ENCODE results near the gene ZBTB7B. TPM values are rescaled to one million over a fixed set of nuclear protein-coding genes. Genes with fewer than 3 reads are reported as not detected.

The ZBTB7B gene
- total and polyA plus RNA-seq, 9 of the 15 experiments (the other 6 are each of a cell fraction or from before 2014, with no cell fraction given): 0.04 to 46.5 (median 15.2) TPM

DNA sequence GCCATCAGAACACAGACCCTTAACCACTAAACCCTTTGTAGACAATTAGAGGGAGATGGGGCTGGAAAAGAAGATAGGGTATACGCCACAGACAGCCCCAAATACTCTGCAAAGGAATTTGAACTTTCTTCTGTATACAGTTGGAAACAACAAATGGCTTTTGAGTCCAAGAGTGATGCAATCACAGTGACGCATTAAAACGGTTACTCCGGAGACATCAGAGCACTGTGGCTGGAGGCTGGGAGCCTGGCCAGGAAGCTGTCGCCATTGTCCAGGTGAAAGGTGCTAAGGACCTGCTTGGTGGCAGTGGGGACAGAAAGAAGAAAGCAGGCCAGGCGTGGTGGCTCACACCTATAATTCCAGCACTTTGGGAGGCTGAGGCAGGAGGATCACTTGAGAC is 15.3 kb upstream of the ZBTB7B start (continued):
- TF ChIP-seq, protein P1, sequence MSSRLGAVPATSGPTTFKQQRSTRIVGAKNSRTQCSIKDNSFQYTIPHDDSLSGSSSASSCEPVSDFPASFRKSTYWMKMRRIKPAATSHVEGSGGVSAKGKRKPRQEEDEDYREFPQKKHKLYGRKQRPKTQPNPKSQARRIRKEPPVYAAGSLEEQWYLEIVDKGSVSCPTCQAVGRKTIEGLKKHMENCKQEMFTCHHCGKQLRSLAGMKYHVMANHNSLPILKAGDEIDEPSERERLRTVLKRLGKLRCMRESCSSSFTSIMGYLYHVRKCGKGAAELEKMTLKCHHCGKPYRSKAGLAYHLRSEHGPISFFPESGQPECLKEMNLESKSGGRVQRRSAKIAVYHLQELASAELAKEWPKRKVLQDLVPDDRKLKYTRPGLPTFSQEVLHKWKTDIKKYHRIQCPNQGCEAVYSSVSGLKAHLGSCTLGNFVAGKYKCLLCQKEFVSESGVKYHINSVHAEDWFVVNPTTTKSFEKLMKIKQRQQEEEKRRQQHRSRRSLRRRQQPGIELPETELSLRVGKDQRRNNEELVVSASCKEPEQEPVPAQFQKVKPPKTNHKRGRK (tag; IDR thresholded peaks at IDR 0.05): no peak
- TF ChIP-seq KLF6 (CRISPR knock-in tag; IDR thresholded peaks at IDR 0.05; ENCODE audit: borderline replicate concordance): no peak

DNA sequence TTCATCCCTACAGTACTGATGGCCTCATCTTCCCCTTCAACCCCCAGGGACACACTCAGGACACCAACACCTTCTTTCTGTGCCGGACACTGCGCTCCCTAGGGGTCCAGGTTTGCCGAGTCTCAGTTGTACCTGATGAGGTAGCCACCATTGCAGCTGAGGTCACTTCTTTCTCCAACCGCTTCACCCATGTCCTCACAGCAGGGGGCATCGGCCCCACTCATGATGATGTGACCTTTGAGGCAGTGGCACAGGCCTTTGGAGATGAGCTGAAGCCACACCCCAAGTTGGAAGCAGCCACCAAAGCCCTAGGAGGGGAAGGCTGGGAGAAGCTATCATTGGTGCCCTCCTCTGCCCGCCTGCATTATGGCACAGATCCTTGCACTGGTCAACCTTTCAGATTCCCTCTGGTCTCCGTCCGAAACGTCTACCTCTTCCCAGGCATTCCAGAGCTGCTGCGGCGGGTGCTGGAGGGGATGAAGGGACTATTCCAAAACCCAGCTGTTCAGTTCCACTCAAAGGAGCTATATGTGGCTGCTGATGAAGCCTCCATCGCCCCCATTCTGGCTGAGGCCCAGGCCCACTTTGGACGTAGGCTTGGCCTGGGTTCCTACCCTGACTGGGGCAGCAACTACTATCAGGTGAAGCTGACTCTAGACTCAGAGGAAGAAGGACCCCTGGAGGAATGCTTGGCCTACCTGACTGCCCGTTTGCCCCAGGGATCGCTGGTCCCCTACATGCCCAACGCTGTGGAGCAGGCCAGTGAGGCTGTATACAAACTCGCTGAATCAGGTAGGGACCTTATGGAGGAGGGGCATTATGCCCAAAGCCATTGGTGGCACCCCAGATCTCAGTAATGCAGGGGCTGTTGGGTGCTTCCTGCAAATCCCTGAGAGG is 14.3 kb upstream of the ZBTB7B start:
- Histone ChIP-seq H3K4me1 (replicated peaks in 1 of 2; ENCODE audit: control insufficient read depth in 2 of 2, insufficient read depth in 2 of 2, low read length in 2 of 2) (peaks cover 10 to 37% of the 10 kb centered on the region in 2 experiments), H3K4me3 (no peak overlapping the region), H3K27me3 (ENCODE audit: control insufficient read depth in 2 of 2, insufficient read depth in 2 of 2, low read length in 2 of 2) (no peaks in the 10 kb centered on the region), H3K9ac (ENCODE audit: insufficient read depth in 1 of 2, low read depth in 2 of 2, low read length in 2 of 2) (peak overlapping the region in 1 of 2 experiments; percentile 83; a peak in 2 of 4 replicates), H3K27ac (ENCODE audit: extremely low read depth, low read depth, low read length) (no peak overlapping the region; the same call in 2 of the 3 replicates), H3K9me3 (replicated peaks; ENCODE audit: control insufficient read depth, insufficient read depth, low read depth, low read length) (no peaks in the 10 kb centered on the region), H3K79me2 (ENCODE audit: control insufficient read depth, insufficient read depth, low read length) (peaks cover 60% of the 10 kb centered on the region), H2AFZ (ENCODE audit: low read depth, low read length) (no peak overlapping the region), H3K36me3 (ENCODE audit: control insufficient read depth, insufficient read depth, low read length) (peaks cover 57% of the 10 kb centered on the region), H3K9me1 (ENCODE audit: control insufficient read depth, insufficient read depth, low read length) (peaks cover 6% of the 10 kb centered on the region), H3K4me2 (ENCODE audit: insufficient read depth, low read length) (no peak overlapping the region), H4K20me1 (replicated peaks; ENCODE audit: control insufficient read depth, insufficient read depth, low read length) (no peaks in the 10 kb centered on the region; the same call in 1 of the 2 replicates)
- ChIA-PET POLR2A (interaction anchor here (0.6 to 2.8 kb wide), 5 partner anchors 11 to 22 kb away, joined by 3 to 21 read pairs (median 4); partner anchors contain the start of gene CKS1B), CTCF (ENCODE audit: low intra/inter-chr PET ratio) (no interaction called here)
- ATAC-seq: no peak
- no peak for FAIRE-seq
- no TSS peak for BruUV-seq (replicated peaks)
- DNase-seq (ENCODE audit: extremely low read depth in 1 of 4, low spot score in 3 of 4): peak in 1 of 4 experiments; percentile 57
- in situ Hi-C loops (cut with MboI) (no loop called here), intact Hi-C loops (cut with micrococcal nuclease) (no loop called here)
- 90% methylated on average over 15 of the region's 17 CpGs for WGBS (ENCODE audit: insufficient coverage, low coverage, missing lambda C conversion rate)
- 0 out of 4 replicates have a peak, but pooled peaks of 1 of the 2 experiments have one; percentile 11 for TF ChIP-seq RCOR1 (IDR thresholded peaks at IDR 0.05; ENCODE audit: borderline replicate concordance in 1 of 2, low read depth in 2 of 2, low read length in 2 of 2)
- TF ChIP-seq, protein P2, sequence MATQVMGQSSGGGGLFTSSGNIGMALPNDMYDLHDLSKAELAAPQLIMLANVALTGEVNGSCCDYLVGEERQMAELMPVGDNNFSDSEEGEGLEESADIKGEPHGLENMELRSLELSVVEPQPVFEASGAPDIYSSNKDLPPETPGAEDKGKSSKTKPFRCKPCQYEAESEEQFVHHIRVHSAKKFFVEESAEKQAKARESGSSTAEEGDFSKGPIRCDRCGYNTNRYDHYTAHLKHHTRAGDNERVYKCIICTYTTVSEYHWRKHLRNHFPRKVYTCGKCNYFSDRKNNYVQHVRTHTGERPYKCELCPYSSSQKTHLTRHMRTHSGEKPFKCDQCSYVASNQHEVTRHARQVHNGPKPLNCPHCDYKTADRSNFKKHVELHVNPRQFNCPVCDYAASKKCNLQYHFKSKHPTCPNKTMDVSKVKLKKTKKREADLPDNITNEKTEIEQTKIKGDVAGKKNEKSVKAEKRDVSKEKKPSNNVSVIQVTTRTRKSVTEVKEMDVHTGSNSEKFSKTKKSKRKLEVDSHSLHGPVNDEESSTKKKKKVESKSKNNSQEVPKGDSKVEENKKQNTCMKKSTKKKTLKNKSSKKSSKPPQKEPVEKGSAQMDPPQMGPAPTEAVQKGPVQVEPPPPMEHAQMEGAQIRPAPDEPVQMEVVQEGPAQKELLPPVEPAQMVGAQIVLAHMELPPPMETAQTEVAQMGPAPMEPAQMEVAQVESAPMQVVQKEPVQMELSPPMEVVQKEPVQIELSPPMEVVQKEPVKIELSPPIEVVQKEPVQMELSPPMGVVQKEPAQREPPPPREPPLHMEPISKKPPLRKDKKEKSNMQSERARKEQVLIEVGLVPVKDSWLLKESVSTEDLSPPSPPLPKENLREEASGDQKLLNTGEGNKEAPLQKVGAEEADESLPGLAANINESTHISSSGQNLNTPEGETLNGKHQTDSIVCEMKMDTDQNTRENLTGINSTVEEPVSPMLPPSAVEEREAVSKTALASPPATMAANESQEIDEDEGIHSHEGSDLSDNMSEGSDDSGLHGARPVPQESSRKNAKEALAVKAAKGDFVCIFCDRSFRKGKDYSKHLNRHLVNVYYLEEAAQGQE (IDR thresholded peaks at IDR 0.05; ENCODE audit: borderline replicate concordance): peak; percentile 19; the same call in 1 of the 2 replicates
- TF ChIP-seq, protein P2 (CRISPR knock-in tag; IDR thresholded peaks at IDR 0.05; ENCODE audit: low read depth): no peak
- peak; percentile 12; the same call in 1 of the 2 replicates for TF ChIP-seq POLR2AphosphoS5 (IDR thresholded peaks at IDR 0.05; ENCODE audit: control insufficient read depth, insufficient read depth, low read depth, low read length)

Data from K562 (cell line).